Activated T-cell treated with anti-CD3 and anti-CD28 coated beads for 4 hours (primary cell): ENCODE data around the gene TRIP4.
"Not testable (repeated sequence)": the region's sequence is repeated elsewhere in the genome, so short reads cannot be mapped to it uniquely, and the experiment has no call there.

Experiments used
- DNase-seq: peaks from one replicate; pipeline ENCODE4 v3.0.0-alpha.2; 2020

TRIP4 gene

DNA sequence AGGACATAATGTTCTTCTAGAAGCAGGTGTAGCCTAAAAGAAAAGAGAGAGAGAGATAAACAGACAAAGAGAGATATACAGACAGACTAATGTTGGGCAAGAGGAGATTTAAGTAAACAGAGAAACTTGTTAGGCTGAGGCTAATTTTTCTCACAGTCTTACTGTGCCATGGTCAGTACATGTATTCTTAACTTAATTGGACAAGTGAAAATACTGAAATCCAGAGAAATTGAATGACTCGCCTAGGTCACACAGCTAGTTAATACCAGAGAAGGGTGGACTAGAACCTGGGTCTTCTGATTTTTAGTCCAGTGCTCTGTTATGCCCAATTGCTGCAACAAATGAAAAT lies 66.0 kb downstream of the TRIP4 start:
- DNase-seq, result no peak

GRCh38 chr15:64454282-64454681 lies 66.6 kb downstream of the TRIP4 start:
- no peak for DNase-seq

- DNase-seq, result no peak
These were observed 68.3 kb downstream of the TRIP4 start for GRCh38 chr15:64455961-64456371.

GRCh38 chr15:64456634-64457108 lies 69.0 kb downstream of the TRIP4 start:
- no peak for DNase-seq

DNA sequence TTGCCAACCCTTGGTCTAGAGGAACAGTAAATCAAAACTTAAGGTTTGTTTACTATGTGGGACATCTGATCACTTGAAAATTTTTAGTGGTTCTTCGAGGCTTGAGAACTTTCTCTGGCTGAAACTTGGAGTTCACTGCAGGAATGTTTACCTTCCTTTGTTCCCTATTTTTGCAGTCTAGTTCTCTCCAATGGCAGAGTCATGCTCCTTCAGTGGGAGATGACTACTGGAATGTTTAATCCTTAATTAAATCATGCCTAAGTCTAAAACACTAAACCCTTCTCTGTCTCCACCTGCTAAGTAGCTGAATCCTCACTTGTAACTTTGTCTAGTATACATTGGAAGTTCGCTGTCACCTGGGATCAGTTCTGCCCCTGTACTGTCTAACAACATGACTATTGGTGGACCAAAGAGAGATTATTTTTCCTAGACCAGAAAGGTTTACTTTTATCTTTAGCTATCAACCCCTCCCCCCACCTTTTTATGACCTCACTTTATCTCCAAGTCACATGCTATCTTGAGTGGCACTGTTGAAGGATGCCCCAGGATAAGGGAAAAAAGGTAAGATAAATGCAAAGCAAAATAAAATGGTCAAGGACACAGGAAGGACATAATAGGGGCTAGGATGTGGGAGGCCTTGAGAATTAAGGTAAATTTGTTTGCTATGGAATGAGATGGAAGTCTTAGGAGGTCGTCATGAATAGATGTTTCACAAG lies 71.6 kb downstream of the TRIP4 start:
- no peak for DNase-seq

GRCh38 chr15:64460206-64460723 lies 72.6 kb downstream of the TRIP4 start, which contains the start of gene ZNF609:
Gene ZNF609 (plus strand): TSS chr15:64460578. CDS start chr15:64499420, 38,842 bp downstream.
- DNase-seq, result peak; percentile 84

GRCh38 chr15:64460724-64461720 lies 73.4 kb downstream of the TRIP4 start:
- peak; percentile 14 for DNase-seq

DNA sequence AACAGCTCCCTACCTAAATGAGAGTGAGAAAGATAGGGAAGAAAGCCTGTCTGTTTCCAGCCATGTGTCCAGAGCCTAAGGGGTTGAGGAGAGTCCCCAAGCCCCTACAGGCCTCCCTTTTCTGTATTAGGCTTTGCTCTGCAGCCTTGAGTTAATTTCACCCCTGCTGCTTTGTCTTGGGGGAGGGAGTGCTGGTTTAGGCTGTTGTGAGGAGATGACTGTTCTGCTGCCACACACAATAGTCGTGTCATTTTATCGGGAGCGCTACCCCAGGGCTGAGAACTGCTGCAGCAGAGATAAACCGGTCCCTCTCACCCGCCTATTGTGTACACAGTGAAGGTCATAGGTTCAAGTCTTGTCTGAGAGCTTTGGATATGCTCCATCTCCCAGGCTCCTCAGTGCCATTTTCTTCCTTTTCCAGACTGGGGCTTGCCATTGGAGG lies 74.1 kb downstream of the TRIP4 start:
- DNase-seq, result no peak

GRCh38 chr15:64462492-64462891 lies 74.9 kb downstream of the TRIP4 start:
- no peak for DNase-seq

- DNase-seq, result no peak
These were observed 76.8 kb downstream of the TRIP4 start for GRCh38 chr15:64464276-64465005.

- no peak for DNase-seq
These were observed 78.9 kb downstream of the TRIP4 start for GRCh38 chr15:64466408-64467141.

DNA sequence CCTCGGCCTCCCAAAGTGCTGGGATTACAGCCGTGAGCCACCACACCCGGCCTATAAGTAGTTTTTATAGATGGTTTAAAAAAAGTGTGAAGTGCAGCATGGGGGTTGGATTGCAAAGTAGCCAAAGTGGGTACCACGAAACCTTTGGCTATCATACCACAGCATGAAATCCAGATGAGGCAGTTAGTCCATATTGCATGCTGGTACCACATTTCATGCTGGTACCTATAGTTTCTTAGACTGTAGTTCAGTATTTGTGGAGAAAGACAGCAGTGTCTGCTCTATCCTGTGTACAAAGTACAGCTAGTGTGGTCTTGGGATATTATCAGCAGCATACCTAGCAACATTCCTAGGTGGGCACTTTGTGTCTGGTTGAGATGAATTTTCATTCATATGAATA lies 84.5 kb downstream of the TRIP4 start:
- no peak for DNase-seq

DNA sequence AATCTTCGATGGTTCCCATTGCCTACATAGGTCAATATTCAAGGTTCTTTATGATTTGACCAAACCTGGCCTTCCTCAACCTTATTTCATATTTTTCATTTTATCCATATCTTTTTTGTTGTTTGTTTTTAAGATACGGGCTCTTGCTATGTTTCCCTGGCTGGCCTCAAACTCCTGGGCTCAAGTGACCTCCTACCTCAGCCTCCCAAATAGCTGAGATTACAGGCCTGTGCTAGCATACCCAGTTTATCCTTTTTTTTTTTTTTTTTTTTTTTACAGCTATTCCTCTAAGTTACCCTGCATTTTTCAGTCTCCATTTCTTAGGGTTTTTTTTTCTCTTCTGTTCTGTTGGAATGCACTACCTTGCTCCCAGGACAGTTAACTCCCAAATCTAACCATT lies 87.2 kb downstream of the TRIP4 start:
- no peak for DNase-seq

- DNase-seq, result no peak
These were observed 88.9 kb downstream of the TRIP4 start for GRCh38 chr15:64476550-64476949.

DNA sequence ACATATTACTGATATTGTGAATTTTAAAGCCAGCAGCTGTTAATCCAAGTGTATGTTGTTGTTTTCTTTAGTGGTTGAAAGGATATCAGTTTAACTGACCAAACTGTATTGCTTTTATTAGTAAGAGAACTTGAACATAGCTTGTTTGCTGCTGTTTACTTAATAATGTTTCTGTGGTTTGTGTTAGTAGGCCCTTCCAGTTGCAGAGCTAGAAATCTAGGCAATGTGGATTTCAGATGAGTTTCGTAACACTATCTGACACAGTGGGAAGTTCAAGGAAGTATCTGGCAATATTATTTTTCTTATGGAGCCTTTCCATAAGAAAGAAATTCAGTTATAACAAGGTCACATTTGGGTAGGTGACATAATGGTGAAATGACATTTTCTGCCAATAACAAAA lies 91.2 kb downstream of the TRIP4 start:
- DNase-seq, result no peak

DNA sequence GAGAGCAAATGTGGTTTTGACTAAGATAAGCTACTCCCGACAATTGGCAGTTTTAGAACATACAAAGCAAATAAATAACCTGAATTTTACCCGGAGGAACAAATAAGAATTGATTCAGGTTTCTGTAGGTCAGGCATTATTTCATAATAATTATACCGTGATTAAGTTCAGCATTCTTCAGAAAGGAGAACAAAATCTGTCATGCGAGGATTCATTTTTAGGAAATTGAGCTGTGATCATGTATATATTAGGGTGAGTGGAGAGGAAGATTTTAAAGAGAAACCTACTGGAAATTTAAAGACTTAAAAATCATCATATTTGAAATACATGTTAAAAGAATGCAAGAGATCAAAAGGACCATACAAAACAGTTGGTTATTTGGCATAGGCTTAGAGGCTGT lies 93.3 kb downstream of the TRIP4 start:
- DNase-seq, result no peak

- DNase-seq, result no peak
These were observed 96.1 kb downstream of the TRIP4 start for GRCh38 chr15:64483749-64484148.

GRCh38 chr15:64485796-64486195 lies 98.2 kb downstream of the TRIP4 start:
- no peak for DNase-seq

GRCh38 chr15:64490598-64491259 lies 103.1 kb downstream of the TRIP4 start:
- DNase-seq, result no peak

GRCh38 chr15:64493641-64494040 lies 106.0 kb downstream of the TRIP4 start:
- DNase-seq, result no peak

DNA sequence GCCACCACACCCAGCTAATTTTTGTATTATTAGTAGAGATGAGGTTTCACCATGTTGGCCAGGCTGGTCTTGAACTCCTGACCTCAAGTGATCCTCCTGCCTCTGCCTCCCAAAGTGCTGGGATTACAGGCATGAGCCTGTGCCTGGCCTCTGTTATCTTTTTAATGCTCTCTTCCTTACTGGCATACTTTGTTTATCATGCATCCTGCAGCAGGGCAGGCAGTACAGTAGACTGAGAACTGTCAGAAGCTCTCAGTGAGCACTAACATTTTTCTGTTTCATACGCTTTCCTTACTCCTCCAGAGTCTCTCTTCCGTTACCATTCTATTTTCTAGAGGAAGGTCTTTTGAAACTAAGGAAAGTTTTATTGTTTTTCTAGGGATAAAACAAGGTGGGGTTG lies 108.3 kb downstream of the TRIP4 start:
- DNase-seq, result not testable (repeated sequence)
